H1 (cell line): ENCODE measurements around the gene GNG8. TPM values are rescaled to one million over a fixed set of nuclear protein-coding genes. Genes with fewer than 3 reads are reported as not detected.

Experiments
- CTCF ChIA-PET: fragments of 300-600 bp; sonication (Branson Sonifier 250); formaldehyde crosslinking; loops from one replicate; lab custom pipeline; 2021; ENCODE audit not compliant: partially characterized antibody; lab: Charles Lee
- POLR2A ChIA-PET: fragments of 300-600 bp; sonication (Branson Sonifier 250); formaldehyde crosslinking; loops from one replicate; lab custom pipeline; 2021; ENCODE audit warnings: inconsistent platforms; ENCODE audit not compliant: partially characterized antibody; lab: Charles Lee
- DNase-seq, 2 experiments: peaks; one replicate each; pipeline versions ENCODE4 v3.0.0 to v3.0.0-alpha.2; 2010 to 2022; ENCODE audit warnings: low spot score in 2 of 2, low read depth in 1 of 2, mixed read lengths in 1 of 2
- FAIRE-seq: peaks from 2 replicates; lab custom pipeline; 2011; peaks lifted over from hg19 to GRCh38; lab: Jason Lieb, UNC
- H2AFZ ChIP-seq: 2 replicates; pipeline ENCODE4 v1.8.1; 2012; ENCODE audit warnings: low read length, inconsistent platforms
- H2AK5ac ChIP-seq: 2 replicates; pipeline ENCODE4 v1.6.1; 2013; ENCODE audit warnings: low read depth, low read length
- H2BK120ac ChIP-seq: replicated peaks from 2 replicates; pipeline ENCODE3; 2013; ENCODE audit warnings: low read depth, low read length, inconsistent platforms
- H2BK12ac ChIP-seq: 2 replicates; pipeline ENCODE4 v1.6.1; 2013; ENCODE audit warnings: low read depth, low read length
- H2BK15ac ChIP-seq: 2 replicates; pipeline ENCODE4 v1.6.1; 2013; ENCODE audit warnings: low read length
- H2BK20ac ChIP-seq: 2 replicates; pipeline ENCODE4 v1.6.1; 2013; ENCODE audit warnings: low read length
- H2BK5ac ChIP-seq: 2 replicates; pipeline ENCODE4 v1.6.1; 2013; ENCODE audit warnings: low read depth, low read length
- H3K14ac ChIP-seq: 2 replicates; pipeline ENCODE4 v1.6.1; 2013; ENCODE audit warnings: inconsistent platforms; ENCODE audit not compliant: insufficient read length
- H3K18ac ChIP-seq: 2 replicates; pipeline ENCODE4 v1.6.1; 2013; ENCODE audit warnings: low read length; ENCODE audit errors: extremely low read depth
- H3K23ac ChIP-seq: 2 replicates; pipeline ENCODE4 v1.6.1; 2013; ENCODE audit warnings: inconsistent platforms; ENCODE audit not compliant: insufficient read length
- H3K23me2 ChIP-seq: 2 replicates; pipeline ENCODE4 v1.6.1; 2013; ENCODE audit warnings: low read depth, low read length
- H3K27ac ChIP-seq: 2 replicates; pipeline ENCODE4 v1.6.1; 2011; ENCODE audit warnings: low read depth, low read length, inconsistent platforms
- H3K27me3 ChIP-seq, 4 experiments: replicated peaks in 1 of 4; 1 replicate in 1 of 4; 2 replicates in 3 of 4; pipeline versions ENCODE4 v1.6.1 to v1.8.1; 2011 to 2013; ENCODE audit warnings: low read length in 3 of 4, mild to moderate bottlenecking in 3 of 4, inconsistent platforms in 2 of 4, mixed read lengths in 2 of 4, moderate library complexity in 1 of 4; ENCODE audit not compliant: control insufficient read depth in 3 of 4, insufficient read depth in 3 of 4; ENCODE audit errors: extremely low read depth in 1 of 4
- H3K36me3 ChIP-seq, 4 experiments: 2 replicates each; pipeline versions ENCODE4 v1.6.1 to v1.8.1; 2011 to 2013; ENCODE audit warnings: mild to moderate bottlenecking in 4 of 4, low read length in 3 of 4, moderate library complexity in 2 of 4, control low read depth in 1 of 4, inconsistent platforms in 1 of 4; ENCODE audit not compliant: insufficient read depth in 4 of 4, control insufficient read depth in 2 of 4
- H3K4ac ChIP-seq: replicated peaks from 2 replicates; pipeline ENCODE3; 2013; ENCODE audit warnings: low read length, low read depth, mixed read lengths, inconsistent platforms; ENCODE audit not compliant: insufficient read length
- H3K4me1 ChIP-seq, 4 experiments: replicated peaks in 1 of 4; 1 replicate in 1 of 4; 2 replicates in 3 of 4; pipeline versions ENCODE4 v1.6.1 to v1.8.1; 2011 to 2013; ENCODE audit warnings: low read length in 3 of 4, inconsistent platforms in 2 of 4, mixed read lengths in 1 of 4; ENCODE audit not compliant: insufficient read depth in 4 of 4, control insufficient read depth in 3 of 4
- H3K4me2 ChIP-seq, 2 experiments: 2 replicates each; pipeline versions ENCODE4 v1.6.1 to v1.8.1; 2011 to 2013; ENCODE audit warnings: low read depth in 2 of 2, low read length in 2 of 2, control low read depth in 1 of 2, inconsistent platforms in 1 of 2, mild to moderate bottlenecking in 1 of 2; ENCODE audit not compliant: insufficient read depth in 1 of 2
- H3K4me3 ChIP-seq, 4 experiments: fragments of 200-600, 300-600 bp in 1 of 4; sonication (generic), shearing (Covaris generic), sonication (Bioruptor Twin) in 1 of 4; 2 replicates each; pipeline versions ENCODE4 v1.5.1 to v1.8.1; 2011 to 2016; ENCODE audit warnings: low read length in 4 of 4, low read depth in 3 of 4, control low read depth in 2 of 4, inconsistent platforms in 2 of 4, mild to moderate bottlenecking in 2 of 4, mixed read lengths in 1 of 4, moderate library complexity in 1 of 4; ENCODE audit not compliant: insufficient read depth in 2 of 4; ENCODE audit errors: extremely low read depth in 1 of 4
- H3K56ac ChIP-seq: replicated peaks from 2 replicates; pipeline ENCODE3; 2013; ENCODE audit warnings: low read depth, mild to moderate bottlenecking, mixed read lengths, low read length, inconsistent platforms; ENCODE audit not compliant: insufficient read length
- H3K79me1 ChIP-seq: 2 replicates; pipeline ENCODE4 v1.6.1; 2013; ENCODE audit warnings: low read depth, low read length, control low read depth
- H3K79me2 ChIP-seq, 2 experiments: 2 replicates each; pipeline versions ENCODE4 v1.6.1 to v1.8.1; 2012 to 2013; ENCODE audit warnings: low read length in 2 of 2, mild to moderate bottlenecking in 2 of 2, inconsistent platforms in 1 of 2; ENCODE audit not compliant: insufficient read depth in 2 of 2, control insufficient read depth in 1 of 2
- H3K9ac ChIP-seq, 4 experiments: replicated peaks in 1 of 4; 1 replicate in 1 of 4; 2 replicates in 3 of 4; pipeline versions ENCODE4 v1.6.1 to v1.8.1; 2011 to 2013; ENCODE audit warnings: low read depth in 3 of 4, low read length in 3 of 4, control low read depth in 2 of 4, mild to moderate bottlenecking in 2 of 4, moderate library complexity in 2 of 4, inconsistent platforms in 1 of 4; ENCODE audit errors: extremely low read depth in 1 of 4
- H3K9me3 ChIP-seq, 2 experiments: 2 replicates each; pipeline versions ENCODE4 v1.6.1 to v1.8.1; 2012 to 2013; ENCODE audit warnings: mild to moderate bottlenecking in 2 of 2, moderate library complexity in 2 of 2, control low read depth in 1 of 2, inconsistent platforms in 1 of 2, low read depth in 1 of 2, low read length in 1 of 2, mixed read lengths in 1 of 2; ENCODE audit not compliant: insufficient read depth in 2 of 2
- H4K20me1 ChIP-seq, 2 experiments: replicated peaks in 1 of 2; 2 replicates each; pipeline versions ENCODE3 to v1.8.1; 2011 to 2013; ENCODE audit warnings: inconsistent platforms in 2 of 2, low read length in 2 of 2, mild to moderate bottlenecking in 1 of 2; ENCODE audit not compliant: insufficient read depth in 2 of 2, control insufficient read depth in 1 of 2
- H4K5ac ChIP-seq: 2 replicates; pipeline ENCODE4 v1.6.1; 2013; ENCODE audit warnings: low read length, low read depth, mixed read lengths, inconsistent platforms; ENCODE audit not compliant: insufficient read length
- H4K8ac ChIP-seq: 2 replicates; pipeline ENCODE4 v1.8.0; 2013; ENCODE audit warnings: mild to moderate bottlenecking, moderate library complexity, low read length, inconsistent platforms; ENCODE audit not compliant: insufficient read depth; ENCODE audit errors: extremely low read depth
- H4K91ac ChIP-seq: replicated peaks from 2 replicates; pipeline ENCODE3; 2013; ENCODE audit warnings: low read length, mixed read lengths, inconsistent platforms; ENCODE audit not compliant: insufficient read length
- CBX8 ChIP-seq: fragments of 300-800, 300-1000 bp; sonication (generic); IDR thresholded peaks from 2 replicates; pipeline ENCODE4 v1.7.1; 2016; ENCODE audit warnings: low read depth, low read length, borderline replicate concordance
- CHD2 ChIP-seq: IDR thresholded peaks from 2 replicates; pipeline ENCODE4 v1.6.1; 2012; ENCODE audit warnings: low read length, improper control_type of control experiment
- NRF1 ChIP-seq: IDR thresholded peaks from 2 replicates; pipeline ENCODE4 v1.6.1; 2011; ENCODE audit warnings: mild to moderate bottlenecking, low read depth, low read length, improper control_type of control experiment
- POLR2A ChIP-seq, 2 experiments: IDR thresholded peaks; 1 replicate in 1 of 2; 2 replicates in 1 of 2; pipeline ENCODE4 v1.6.1; 2011; ENCODE audit warnings: low read depth in 2 of 2, low read length in 2 of 2, mild to moderate bottlenecking in 2 of 2; ENCODE audit errors: control extremely low read depth in 1 of 2
- TAF7 ChIP-seq: optimal IDR thresholded peaks from 2 replicates; pipeline ENCODE3; 2011; ENCODE audit warnings: low read depth, mild to moderate bottlenecking, inconsistent platforms, low read length, moderate library complexity, borderline replicate concordance
- WGBS, 2 experiments: shearing (Covaris generic) in 1 of 2; methylation state at CpG; one replicate each; pipeline versions ENCODE4 v1.1.6 to v1.1.7; 2013 to 2015; ENCODE audit warnings: low lambda C conversion rate in 2 of 2, mixed read lengths in 2 of 2, inconsistent platforms in 1 of 2, low coverage in 1 of 2, missing lambda C conversion rate in 1 of 2; ENCODE audit not compliant: insufficient replicate concordance in 2 of 2, insufficient coverage in 1 of 2, insufficient read length in 1 of 2; ENCODE audit errors: extremely low coverage in 1 of 2, missing lambda C conversion rate in 1 of 2; 5-methylcytosine and 5-hydroxymethylcytosine counted together
- polyA plus RNA-seq, 7 experiments: library from polyadenylated mRNA; depleted of rRNA in 3 of 7; stranded (reverse) in 5 of 7; unstranded in 2 of 7; fragments of >200 nt in 5 of 7; fragments of 200-250 nt in 2 of 7; gene quantifications; 1 replicate in 5 of 7; 2 replicates in 1 of 7; 4 replicates in 1 of 7; pipeline versions ENCODE4 v1.2.1 to v1.2.3, GENCODE V29; 2011 to 2013; ENCODE audit warnings: missing spikeins in 2 of 7, mixed read lengths in 2 of 7
- total RNA-seq: library from RNA; stranded (reverse); fragmentation: NEBNext Ultra II Directional; extraction: Animal tissue kit (Norgen Biotek cat#: 25700); gene quantifications from 2 replicates; pipeline ENCODE4 v1.2.1, GENCODE V29; 2021

The GNG8 gene
- total and polyA plus RNA-seq, 2 of the 8 experiments (the other 6 are each of a cell fraction or from before 2014, with no cell fraction given): not detected

DNA sequence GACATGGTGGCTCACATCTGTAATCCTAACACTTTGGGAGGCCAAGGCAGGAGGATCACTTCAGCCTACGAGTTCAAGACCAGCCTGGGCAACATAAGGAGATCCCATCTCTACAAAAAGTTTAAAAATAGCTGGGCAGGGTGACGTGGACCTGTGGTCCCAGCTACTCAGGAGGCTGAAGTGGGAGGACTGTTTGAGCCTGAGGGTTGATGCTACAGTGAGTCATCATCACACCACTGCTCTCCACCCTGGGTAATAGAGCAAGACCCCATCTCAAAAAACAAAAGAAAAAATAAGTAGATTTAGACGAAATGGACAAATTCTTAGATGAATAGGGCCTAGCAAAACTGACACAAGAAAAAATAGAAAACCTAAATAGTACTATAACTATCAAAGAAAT, 10.4 kb upstream of the GNG8 start:
- H3K27me3 ChIP-seq: peaks cover 30 to 45% (median 39%) of the 10 kb centered on the region in 4 experiments
- no peak overlapping the region for H2BK15ac ChIP-seq
- no peaks in the 10 kb centered on the region for H4K20me1 ChIP-seq
- no peak overlapping the region for H4K91ac ChIP-seq
- no peak overlapping the region for H3K56ac ChIP-seq
- H3K36me3 ChIP-seq: peaks cover 0 to 8% (median 0%) of the 10 kb centered on the region in 4 experiments; a peak in 1 of 8 replicates
- H2BK12ac ChIP-seq: no peak overlapping the region
- WGBS, 2 experiments: 87% methylated on average over 3 of the region's 3 CpGs; no CpG with 5 or more reads in 1 of the 2 experiments
- no peak overlapping the region for H3K18ac ChIP-seq
- H4K5ac ChIP-seq: no peak overlapping the region
- H3K4ac ChIP-seq: no peak overlapping the region
- H2AFZ ChIP-seq: no peak overlapping the region
- H3K23ac ChIP-seq: no peak overlapping the region
- no peak overlapping the region; the same call in 1 of the 2 replicates for H4K8ac ChIP-seq
- no peaks in the 10 kb centered on the region for H3K79me2 ChIP-seq
- DNase-seq (no peak), FAIRE-seq (no peak)
- no peak overlapping the region for H3K4me3 ChIP-seq
- H2BK5ac ChIP-seq: no peak overlapping the region
- peaks cover 7% of the 10 kb centered on the region; the same call in 1 of the 2 replicates for H3K23me2 ChIP-seq
- H3K4me1 ChIP-seq: no peaks in the 10 kb centered on the region; a peak in 1 of 7 replicates
- no peak overlapping the region for H3K27ac ChIP-seq
- peaks cover 0 to 8% of the 10 kb centered on the region in 2 experiments; a peak in 1 of 4 replicates for H3K9me3 ChIP-seq
- no peak overlapping the region for H2BK20ac ChIP-seq
- H2AK5ac ChIP-seq: no peak overlapping the region
- H3K79me1 ChIP-seq: no peaks in the 10 kb centered on the region
- H3K4me2 ChIP-seq: no peak overlapping the region
- no peak overlapping the region for H3K14ac ChIP-seq
- H3K9ac ChIP-seq: no peak overlapping the region
- POLR2A ChIA-PET: no interaction called here
- no peak overlapping the region for H2BK120ac ChIP-seq
- CTCF ChIA-PET: interaction anchor here (0.5 to 2.7 kb wide), 2 partner anchors 16 to 103 kb away, joined by 3 to 17 read pairs; partner anchors contain the start of gene DACT3
- TF ChIP-seq NRF1 (no peak), CHD2 (no peak), CBX8 (no peak), TAF7 (no peak), POLR2A (IDR thresholded peaks at IDR 0.05; ENCODE audit: control extremely low read depth in 1 of 2, low read depth in 2 of 2, low read length in 2 of 2) (no peak)
